Measurements from ENCODE around the gene NARS2.

NARS2 gene

GRCh38 chr11:78595436-78596130 is 20.9 kb upstream of the NARS2 start:
- H3K36me3 ChIP-seq (ENCODE audit: control insufficient read depth in 4 of 4, insufficient read depth in 4 of 4, low read length in 3 of 4) = no peaks in the 10 kb centered on the region
- H3K4me3 ChIP-seq (ENCODE audit: control insufficient read depth in 1 of 7, extremely low read depth in 1 of 7, insufficient read depth in 4 of 7, low read depth in 2 of 7, low read length in 6 of 7) = no peak overlapping the region
- WGBS (ENCODE audit: insufficient coverage) = 98% methylated on average over 13 of the region's 16 CpGs
- ChIA-PET CTCF (no interaction called here), POLR2A (no interaction called here)
- H3K27me3 ChIP-seq (replicated peaks in 2 of 5; ENCODE audit: control insufficient read depth in 4 of 5, insufficient read depth in 5 of 5, low read length in 4 of 5) = peaks cover 0 to 3% (median 0%) of the 10 kb centered on the region in 5 experiments
- no peaks in the 10 kb centered on the region for H3K9me3 ChIP-seq (ENCODE audit: control extremely low read depth in 1 of 5, control insufficient read depth in 4 of 5, insufficient read depth in 2 of 5, low read depth in 1 of 5, low read length in 4 of 5)
- peaks cover 0 to 3% (median 0%) of the 10 kb centered on the region in 4 experiments for H3K4me1 ChIP-seq (ENCODE audit: control extremely low read depth in 1 of 4, control insufficient read depth in 4 of 4, insufficient read depth in 4 of 4, low read length in 3 of 4)
- DNase-seq = no peak
- no peak overlapping the region for H3K27ac ChIP-seq (ENCODE audit: insufficient read depth in 1 of 2, low read depth in 1 of 2, low read length in 2 of 2, poor library complexity in 1 of 2, severe bottlenecking in 2 of 2)

DNA sequence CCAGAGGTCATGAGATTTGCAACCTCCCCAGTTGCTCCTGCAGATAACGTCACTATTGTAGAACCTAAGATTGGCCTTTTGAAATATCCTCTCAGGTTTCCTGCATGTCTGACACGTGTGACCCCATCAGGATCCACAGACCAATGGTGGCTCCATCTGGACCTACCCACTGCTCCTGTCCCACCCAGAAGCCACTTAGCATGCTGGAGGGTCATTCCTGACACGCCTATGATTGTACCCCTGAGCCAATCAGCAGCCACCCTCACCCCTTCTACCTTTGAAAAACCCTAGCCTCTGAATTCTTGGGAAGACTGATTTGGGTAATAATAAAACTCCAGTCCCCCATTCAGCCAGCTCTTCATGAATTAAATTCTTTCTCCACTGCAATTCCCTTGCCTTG is 20.1 kb upstream of the NARS2 start:
- no peak for DNase-seq
- Histone ChIP-seq H3K4me1 (ENCODE audit: control extremely low read depth in 1 of 4, control insufficient read depth in 4 of 4, insufficient read depth in 4 of 4, low read length in 3 of 4) (peaks cover 0 to 3% (median 0%) of the 10 kb centered on the region in 4 experiments), H3K36me3 (ENCODE audit: control insufficient read depth in 4 of 4, insufficient read depth in 4 of 4, low read length in 3 of 4) (no peaks in the 10 kb centered on the region), H3K27ac (ENCODE audit: insufficient read depth in 1 of 2, low read depth in 1 of 2, low read length in 2 of 2, poor library complexity in 1 of 2, severe bottlenecking in 2 of 2) (no peak overlapping the region), H3K4me3 (ENCODE audit: control insufficient read depth in 1 of 7, extremely low read depth in 1 of 7, insufficient read depth in 4 of 7, low read depth in 2 of 7, low read length in 6 of 7) (no peak overlapping the region), H3K27me3 (replicated peaks in 2 of 5; ENCODE audit: control insufficient read depth in 4 of 5, insufficient read depth in 5 of 5, low read length in 4 of 5) (peaks cover 0 to 3% (median 0%) of the 10 kb centered on the region in 5 experiments), H3K9me3 (ENCODE audit: control extremely low read depth in 1 of 5, control insufficient read depth in 4 of 5, insufficient read depth in 2 of 5, low read depth in 1 of 5, low read length in 4 of 5) (no peaks in the 10 kb centered on the region)
- WGBS (ENCODE audit: insufficient coverage) = 100% methylated on average over 2 of the region's 3 CpGs
- ChIA-PET CTCF (no interaction called here), POLR2A (no interaction called here)

- Histone ChIP-seq H3K9me3 (ENCODE audit: control extremely low read depth in 1 of 5, control insufficient read depth in 4 of 5, insufficient read depth in 2 of 5, low read depth in 1 of 5, low read length in 4 of 5) (peaks cover 0 to 12% (median 4%) of the 10 kb centered on the region in 5 experiments), H3K27ac (ENCODE audit: insufficient read depth in 1 of 2, low read depth in 1 of 2, low read length in 2 of 2, poor library complexity in 1 of 2, severe bottlenecking in 2 of 2) (no peak overlapping the region), H3K36me3 (ENCODE audit: control insufficient read depth in 4 of 4, insufficient read depth in 4 of 4, low read length in 3 of 4) (no peaks in the 10 kb centered on the region), H3K4me3 (ENCODE audit: control insufficient read depth in 1 of 7, extremely low read depth in 1 of 7, insufficient read depth in 4 of 7, low read depth in 2 of 7, low read length in 6 of 7) (no peak overlapping the region), H3K27me3 (replicated peaks in 2 of 5; ENCODE audit: control insufficient read depth in 4 of 5, insufficient read depth in 5 of 5, low read length in 4 of 5) (peaks cover 0 to 1% (median 0%) of the 10 kb centered on the region in 5 experiments), H3K4me1 (ENCODE audit: control extremely low read depth in 1 of 4, control insufficient read depth in 4 of 4, insufficient read depth in 4 of 4, low read length in 3 of 4) (no peaks in the 10 kb centered on the region)
- DNase-seq = no peak
- WGBS (ENCODE audit: insufficient coverage) = 82% methylated on average over 3 of the region's 3 CpGs
- CTCF ChIA-PET = interaction anchor here (0.7 to 3.4 kb wide), 2 partner anchors 360 to 1322 kb away, joined by 3 to 7 read pairs; no protein-coding TSS in a partner anchor
- POLR2A ChIA-PET = no interaction called here
These were observed 13.9 kb upstream of the NARS2 start for GRCh38 chr11:78588517-78588916.

DNA sequence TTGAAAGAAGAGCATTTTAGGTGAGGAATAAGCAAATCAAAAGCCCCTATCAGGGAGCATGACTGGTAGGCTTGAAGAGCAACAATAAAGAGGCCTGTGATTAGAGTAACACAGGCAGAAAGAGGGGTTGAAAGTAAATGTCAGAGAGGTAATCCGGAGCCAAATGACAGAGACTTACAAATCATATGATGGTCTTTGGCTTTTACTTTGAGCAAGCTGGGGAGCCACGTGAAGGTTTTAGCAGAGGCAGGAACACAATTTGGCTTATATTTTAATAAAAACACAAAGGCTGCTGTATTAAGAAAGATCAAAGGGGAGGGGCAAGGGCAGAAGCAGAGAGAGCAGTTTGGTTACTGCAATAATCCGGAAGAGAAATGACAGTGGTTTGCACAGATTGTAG is 12.8 kb upstream of the NARS2 start:
- WGBS (ENCODE audit: insufficient coverage) = 90% methylated on average over 2 of the region's 3 CpGs
- Histone ChIP-seq H3K27ac (ENCODE audit: insufficient read depth in 1 of 2, low read depth in 1 of 2, low read length in 2 of 2, poor library complexity in 1 of 2, severe bottlenecking in 2 of 2) (no peak overlapping the region), H3K27me3 (replicated peaks in 2 of 5; ENCODE audit: control insufficient read depth in 4 of 5, insufficient read depth in 5 of 5, low read length in 4 of 5) (peaks cover 0 to 1% (median 0%) of the 10 kb centered on the region in 5 experiments), H3K4me3 (ENCODE audit: control insufficient read depth in 1 of 7, extremely low read depth in 1 of 7, insufficient read depth in 4 of 7, low read depth in 2 of 7, low read length in 6 of 7) (no peak overlapping the region), H3K9me3 (ENCODE audit: control extremely low read depth in 1 of 5, control insufficient read depth in 4 of 5, insufficient read depth in 2 of 5, low read depth in 1 of 5, low read length in 4 of 5) (peaks cover 4 to 23% (median 12%) of the 10 kb centered on the region in 5 experiments), H3K36me3 (ENCODE audit: control insufficient read depth in 4 of 4, insufficient read depth in 4 of 4, low read length in 3 of 4) (no peaks in the 10 kb centered on the region), H3K4me1 (ENCODE audit: control extremely low read depth in 1 of 4, control insufficient read depth in 4 of 4, insufficient read depth in 4 of 4, low read length in 3 of 4) (no peaks in the 10 kb centered on the region)
- no peak for DNase-seq
- ChIA-PET CTCF (interaction anchor here (1.3 to 3.4 kb wide), 2 partner anchors 11 to 359 kb away, joined by 4 to 7 read pairs; no protein-coding TSS in a partner anchor), POLR2A (no interaction called here)

- no peak overlapping the region for H3K4me3 ChIP-seq (ENCODE audit: control insufficient read depth in 1 of 7, extremely low read depth in 1 of 7, insufficient read depth in 4 of 7, low read depth in 2 of 7, low read length in 6 of 7)
- ChIA-PET CTCF (interaction anchor here (1.3 to 3.4 kb wide), 3 partner anchors 10 to 358 kb away, joined by 4 to 11 read pairs (median 7); no protein-coding TSS in a partner anchor), POLR2A (interaction anchor here (0.6 kb wide), 1 partner anchor 13 kb away, joined by 4 read pairs; no protein-coding TSS in a partner anchor)
- peak; percentile 40 to 56 (median 48) for DNase-seq
- H3K9me3 ChIP-seq (ENCODE audit: control extremely low read depth in 1 of 5, control insufficient read depth in 4 of 5, insufficient read depth in 2 of 5, low read depth in 1 of 5, low read length in 4 of 5) = peaks cover 7 to 24% (median 15%) of the 10 kb centered on the region in 5 experiments
- H3K27me3 ChIP-seq (replicated peaks in 2 of 5; ENCODE audit: control insufficient read depth in 4 of 5, insufficient read depth in 5 of 5, low read length in 4 of 5) = peaks cover 0 to 1% (median 0%) of the 10 kb centered on the region in 5 experiments
- no CpG with 5 or more reads among the region's 1 CpG for WGBS (ENCODE audit: insufficient coverage)
- H3K4me1 ChIP-seq (ENCODE audit: control extremely low read depth in 1 of 4, control insufficient read depth in 4 of 4, insufficient read depth in 4 of 4, low read length in 3 of 4) = no peaks in the 10 kb centered on the region
- no peak overlapping the region for H3K27ac ChIP-seq (ENCODE audit: insufficient read depth in 1 of 2, low read depth in 1 of 2, low read length in 2 of 2, poor library complexity in 1 of 2, severe bottlenecking in 2 of 2)
- no peaks in the 10 kb centered on the region for H3K36me3 ChIP-seq (ENCODE audit: control insufficient read depth in 4 of 4, insufficient read depth in 4 of 4, low read length in 3 of 4)
These were observed 11.9 kb upstream of the NARS2 start for GRCh38 chr11:78586452-78587046.

GRCh38 chr11:78583889-78584288 is 9.2 kb upstream of the NARS2 start:
- Histone ChIP-seq H3K9me3 (ENCODE audit: control extremely low read depth in 1 of 5, control insufficient read depth in 4 of 5, insufficient read depth in 2 of 5, low read depth in 1 of 5, low read length in 4 of 5) (peaks cover 7 to 24% (median 15%) of the 10 kb centered on the region in 5 experiments), H3K36me3 (ENCODE audit: control insufficient read depth in 4 of 4, insufficient read depth in 4 of 4, low read length in 3 of 4) (no peaks in the 10 kb centered on the region), H3K4me3 (ENCODE audit: control insufficient read depth in 1 of 7, extremely low read depth in 1 of 7, insufficient read depth in 4 of 7, low read depth in 2 of 7, low read length in 6 of 7) (no peak overlapping the region), H3K27ac (ENCODE audit: insufficient read depth in 1 of 2, low read depth in 1 of 2, low read length in 2 of 2, poor library complexity in 1 of 2, severe bottlenecking in 2 of 2) (no peak overlapping the region), H3K27me3 (replicated peaks in 2 of 5; ENCODE audit: control insufficient read depth in 4 of 5, insufficient read depth in 5 of 5, low read length in 4 of 5) (peaks cover 0 to 1% (median 0%) of the 10 kb centered on the region in 5 experiments), H3K4me1 (ENCODE audit: control extremely low read depth in 1 of 4, control insufficient read depth in 4 of 4, insufficient read depth in 4 of 4, low read length in 3 of 4) (no peaks in the 10 kb centered on the region)
- no CpG with 5 or more reads among the region's 2 CpGs for WGBS (ENCODE audit: insufficient coverage)
- DNase-seq = peak in 2 of 3 donors; percentile 27 to 39
- ChIA-PET POLR2A (no interaction called here), CTCF (no interaction called here)

- ChIA-PET POLR2A (no interaction called here), CTCF (interaction anchor here (1.2 kb wide), 1 partner anchor 9 kb away, joined by 3 read pairs; no protein-coding TSS in a partner anchor)
- no peaks in the 10 kb centered on the region for H3K36me3 ChIP-seq (ENCODE audit: control insufficient read depth in 4 of 4, insufficient read depth in 4 of 4, low read length in 3 of 4)
- no peak overlapping the region for H3K27ac ChIP-seq (ENCODE audit: insufficient read depth in 1 of 2, low read depth in 1 of 2, low read length in 2 of 2, poor library complexity in 1 of 2, severe bottlenecking in 2 of 2)
- WGBS (ENCODE audit: insufficient coverage) = 82% methylated on average over 4 of the region's 4 CpGs
- no peaks in the 10 kb centered on the region for H3K27me3 ChIP-seq (replicated peaks in 2 of 5; ENCODE audit: control insufficient read depth in 4 of 5, insufficient read depth in 5 of 5, low read length in 4 of 5)
- H3K4me1 ChIP-seq (ENCODE audit: control extremely low read depth in 1 of 4, control insufficient read depth in 4 of 4, insufficient read depth in 4 of 4, low read length in 3 of 4) = peaks cover 22 to 42% (median 33%) of the 10 kb centered on the region in 4 experiments
- peaks cover 2 to 11% (median 5%) of the 10 kb centered on the region in 5 experiments for H3K9me3 ChIP-seq (ENCODE audit: control extremely low read depth in 1 of 5, control insufficient read depth in 4 of 5, insufficient read depth in 2 of 5, low read depth in 1 of 5, low read length in 4 of 5)
- H3K4me3 ChIP-seq (ENCODE audit: control insufficient read depth in 1 of 7, extremely low read depth in 1 of 7, insufficient read depth in 4 of 7, low read depth in 2 of 7, low read length in 6 of 7) = peak overlapping the region in 1 of 7 experiments; percentile 22
- DNase-seq = no peak
These were observed 2.8 kb upstream of the NARS2 start for GRCh38 chr11:78577495-78577894.

Measured in common myeloid progenitor, CD34-positive (primary cell).